Measurements from ENCODE around the gene FBXL13. TPM values are rescaled to one million over a fixed set of nuclear protein-coding genes. Genes with fewer than 3 reads are reported as not detected.

FBXL13 gene
- total and polyA plus RNA-seq, 2 of the 8 experiments (the other 6 are each of a cell fraction or from before 2014, with no cell fraction given), result 1.2 to 2.8 TPM

GRCh38 chr7:102918845-102919244 lies 155.8 kb downstream of the FBXL13 start:
- no peaks in the 10 kb centered on the region; a peak in 1 of 8 replicates for H3K36me3 ChIP-seq (ENCODE audit: control insufficient read depth in 2 of 4, insufficient read depth in 4 of 4, low read length in 3 of 4)
- no peak overlapping the region for H3K9ac ChIP-seq (replicated peaks in 1 of 4; ENCODE audit: extremely low read depth in 1 of 4, low read depth in 3 of 4, low read length in 3 of 4)
- no peak overlapping the region for H2BK120ac ChIP-seq (replicated peaks; ENCODE audit: low read depth, low read length)
- H4K8ac ChIP-seq (ENCODE audit: extremely low read depth, insufficient read depth, low read length), result no peak overlapping the region
- POLR2A ChIA-PET (ENCODE audit: partially characterized antibody), result no interaction called here
- H4K91ac ChIP-seq (replicated peaks; ENCODE audit: insufficient read length, low read length), result no peak overlapping the region
- H3K4me2 ChIP-seq (ENCODE audit: insufficient read depth in 1 of 2, low read depth in 2 of 2, low read length in 2 of 2), result no peak overlapping the region
- 71% methylated on average over 1 of the region's 1 CpG; no CpG with 5 or more reads in 1 of the 2 experiments for WGBS, 2 experiments (ENCODE audit: extremely low coverage in 1 of 2, insufficient coverage in 1 of 2, insufficient read length in 1 of 2, insufficient replicate concordance in 2 of 2, low coverage in 1 of 2, low lambda C conversion rate in 2 of 2, missing lambda C conversion rate in 1 of 2)
- H3K9me3 ChIP-seq (ENCODE audit: insufficient read depth in 2 of 2, low read depth in 1 of 2, low read length in 1 of 2), result no peaks in the 10 kb centered on the region
- no peaks in the 10 kb centered on the region for H3K23me2 ChIP-seq (ENCODE audit: low read depth, low read length)
- H3K79me2 ChIP-seq (ENCODE audit: control insufficient read depth in 1 of 2, insufficient read depth in 2 of 2, low read length in 2 of 2), result no peaks in the 10 kb centered on the region
- H3K4me3 ChIP-seq (ENCODE audit: extremely low read depth in 1 of 4, insufficient read depth in 2 of 4, low read depth in 3 of 4, low read length in 4 of 4), result no peak overlapping the region
- H2BK5ac ChIP-seq (ENCODE audit: low read depth, low read length), result no peak overlapping the region
- no peak for DNase-seq (ENCODE audit: low read depth in 1 of 2, low spot score in 2 of 2)
- no peak overlapping the region for H2AFZ ChIP-seq (ENCODE audit: low read length)
- H2AK5ac ChIP-seq (ENCODE audit: low read depth, low read length), result no peak overlapping the region
- H4K20me1 ChIP-seq (replicated peaks in 1 of 2; ENCODE audit: control insufficient read depth in 1 of 2, insufficient read depth in 2 of 2, low read length in 2 of 2), result no peaks in the 10 kb centered on the region
- no peak overlapping the region for H3K27ac ChIP-seq (ENCODE audit: low read depth, low read length)
- no peak overlapping the region for H3K14ac ChIP-seq (ENCODE audit: insufficient read length)
- no peak overlapping the region for H2BK12ac ChIP-seq (ENCODE audit: low read depth, low read length)
- no peak overlapping the region for H3K56ac ChIP-seq (replicated peaks; ENCODE audit: insufficient read length, low read depth, low read length)
- no peak overlapping the region for H3K4ac ChIP-seq (replicated peaks; ENCODE audit: insufficient read length, low read depth, low read length)
- H2BK20ac ChIP-seq (ENCODE audit: low read length), result no peak overlapping the region
- no peak overlapping the region for H3K23ac ChIP-seq (ENCODE audit: insufficient read length)
- no peak for FAIRE-seq
- no peaks in the 10 kb centered on the region for H3K79me1 ChIP-seq (ENCODE audit: low read depth, low read length)
- H3K18ac ChIP-seq (ENCODE audit: extremely low read depth, low read length), result no peak overlapping the region
- CTCF ChIA-PET (ENCODE audit: partially characterized antibody), result interaction anchor here (0.6 to 1.8 kb wide), 4 partner anchors 9 to 377 kb away, joined by 3 to 5 read pairs (median 4); no protein-coding TSS in a partner anchor
- no peak overlapping the region for H2BK15ac ChIP-seq (ENCODE audit: low read length)
- H4K5ac ChIP-seq (ENCODE audit: insufficient read length, low read depth, low read length), result no peak overlapping the region
- H3K4me1 ChIP-seq (replicated peaks in 1 of 4; ENCODE audit: control insufficient read depth in 3 of 4, insufficient read depth in 4 of 4, low read length in 3 of 4), result peaks cover 0 to 9% (median 1%) of the 10 kb centered on the region in 4 experiments; a peak in 3 of 7 replicates
- H3K27me3 ChIP-seq (replicated peaks in 1 of 4; ENCODE audit: control insufficient read depth in 3 of 4, extremely low read depth in 1 of 4, insufficient read depth in 3 of 4, low read length in 3 of 4), result no peaks in the 10 kb centered on the region
- no peak for TF ChIP-seq POLR2A (IDR thresholded peaks at IDR 0.05; ENCODE audit: control extremely low read depth in 1 of 2, low read depth in 2 of 2, low read length in 2 of 2)
- no peak for TF ChIP-seq BRCA1 (IDR thresholded peaks at IDR 0.05; ENCODE audit: low read depth, low read length)
- no peak for TF ChIP-seq SIX5 (IDR thresholded peaks at IDR 0.05; ENCODE audit: low read depth, low read length)
- TF ChIP-seq EZH2 (IDR thresholded peaks at IDR 0.05; ENCODE audit: low read depth, low read length, severe bottlenecking), result no peak
- TF ChIP-seq TBP (IDR thresholded peaks at IDR 0.05; ENCODE audit: low read depth, low read length), result no peak
- no peak for TF ChIP-seq SP2 (IDR thresholded peaks at IDR 0.05; ENCODE audit: low read length)
- no peak for TF ChIP-seq HDAC6 (IDR thresholded peaks at IDR 0.05; ENCODE audit: low read depth, low read length)
- no peak for TF ChIP-seq CHD1 (IDR thresholded peaks at IDR 0.05; ENCODE audit: low read depth, low read length)
- no peak for TF ChIP-seq CHD2 (IDR thresholded peaks at IDR 0.05; ENCODE audit: low read length)
- no peak for TF ChIP-seq JUND (IDR thresholded peaks at IDR 0.05; ENCODE audit: low read length)
- no peak for TF ChIP-seq TEAD4 (IDR thresholded peaks at IDR 0.05; ENCODE audit: low read depth, low read length)
- no peak for TF ChIP-seq RNF2 (IDR thresholded peaks at IDR 0.05; ENCODE audit: borderline replicate concordance, low read depth, low read length, missing control alignments, poor library complexity, severe bottlenecking)
- no peak for TF ChIP-seq ATF3 (IDR thresholded peaks at IDR 0.05; ENCODE audit: insufficient read depth, low read depth, low read length)
- no peak for TF ChIP-seq TAF1 (IDR thresholded peaks at IDR 0.05; ENCODE audit: low read depth, low read length)
- no peak for TF ChIP-seq JUN (IDR thresholded peaks at IDR 0.05; ENCODE audit: low read depth, low read length)
- no peak for TF ChIP-seq GTF2F1 (IDR thresholded peaks at IDR 0.05; ENCODE audit: borderline replicate concordance, low read depth, low read length)

Data from H1 (cell line).